HG03039 (cell line): ENCODE measurements around the gene TMPRSS6.

Experiments used
- ATAC-seq: cut with Tn5 transposase; IDR thresholded peaks from one replicate; pipeline ENCODE4 v1.9.1; 2021; ENCODE audit warnings: mild to moderate bottlenecking, moderate library complexity; ENCODE audit not compliant: unreplicated experiment

Gene TMPRSS6

GRCh38 chr22:37118083-37118482 lies 8.6 kb upstream of the TMPRSS6 start:
- ATAC-seq = no peak

GRCh38 chr22:37117092-37117491 lies 7.6 kb upstream of the TMPRSS6 start:
- ATAC-seq = no peak

GRCh38 chr22:37115032-37115431 lies 5.5 kb upstream of the TMPRSS6 start:
- no peak for ATAC-seq

GRCh38 chr22:37113757-37114156 lies 4.2 kb upstream of the TMPRSS6 start:
- no peak for ATAC-seq

- ATAC-seq = no peak
Measured at GRCh38 chr22:37112084-37112728, 2.7 kb upstream of the TMPRSS6 start.

GRCh38 chr22:37111156-37111717 lies 1.7 kb upstream of the TMPRSS6 start:
- ATAC-seq = no peak

GRCh38 chr22:37107816-37108621 lies 1.5 kb downstream of the TMPRSS6 start:
- ATAC-seq = no peak

GRCh38 chr22:37105990-37106389 lies 3.5 kb downstream of the TMPRSS6 start:
- no peak for ATAC-seq

GRCh38 chr22:37105154-37105553 lies 4.4 kb downstream of the TMPRSS6 start:
- ATAC-seq = no peak

- no peak for ATAC-seq
Measured at GRCh38 chr22:37103656-37104452, 5.7 kb downstream of the TMPRSS6 start.

GRCh38 chr22:37103151-37103550 lies 6.4 kb downstream of the TMPRSS6 start:
- ATAC-seq = no peak

- no peak for ATAC-seq
Measured at GRCh38 chr22:37101311-37102066, 8.0 kb downstream of the TMPRSS6 start.

- no peak for ATAC-seq
Measured at GRCh38 chr22:37100589-37101127, 8.9 kb downstream of the TMPRSS6 start.

- ATAC-seq = no peak
Measured at GRCh38 chr22:37098976-37099591, 10.4 kb downstream of the TMPRSS6 start.

- ATAC-seq = no peak
Measured at GRCh38 chr22:37097346-37097745, 12.2 kb downstream of the TMPRSS6 start.

GRCh38 chr22:37095113-37095512 lies 14.4 kb downstream of the TMPRSS6 start:
- ATAC-seq = no peak

GRCh38 chr22:37094239-37094638 lies 15.3 kb downstream of the TMPRSS6 start:
- ATAC-seq = no peak

- no peak for ATAC-seq
Measured at GRCh38 chr22:37092997-37093396, 16.5 kb downstream of the TMPRSS6 start.

- ATAC-seq = no peak
Measured at GRCh38 chr22:37091994-37092393, 17.5 kb downstream of the TMPRSS6 start.
